ENCODE results near the gene DISP3. TPM values are rescaled to one million over a fixed set of nuclear protein-coding genes. Genes with fewer than 3 reads are reported as not detected.

DISP3 gene
- polyA plus RNA-seq, 3 donors: 0.01 TPM; not detected in 2

DNA sequence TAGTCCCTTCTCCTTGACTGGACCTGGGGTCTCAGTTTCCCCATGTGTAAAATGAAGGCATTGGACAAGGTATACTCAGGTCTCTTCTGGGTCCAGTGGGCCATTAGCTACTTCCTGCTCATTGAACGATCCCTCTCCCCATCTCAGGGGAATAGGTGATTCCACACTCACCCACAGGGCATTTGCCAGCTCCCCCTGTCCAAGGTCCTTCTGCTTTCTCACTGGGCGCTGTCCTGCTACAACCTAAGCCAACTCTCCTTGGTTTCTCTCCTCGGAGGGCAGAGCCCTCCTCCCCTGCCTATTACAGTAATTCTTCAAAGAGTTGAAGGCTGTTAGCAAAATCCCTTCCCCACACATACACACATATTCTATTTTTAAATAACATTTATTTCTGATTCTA, 16.6 kb downstream of the DISP3 start:
- H3K27me3 Mint-ChIP-seq (ENCODE audit: low read depth in 3 of 3): peaks cover 4 to 16% (median 11%) of the 10 kb centered on the region in 3 donors
- no peak overlapping the region for H3K27ac Mint-ChIP-seq
- no peak overlapping the region for H3K4me2 ChIP-seq (replicated peaks; ENCODE audit: extremely low read depth, low read length, poor library complexity, severe bottlenecking)
- H3K36me3 ChIP-seq (replicated peaks in 1 of 2; ENCODE audit: control insufficient read depth in 1 of 2, insufficient read depth in 2 of 2, low read length in 2 of 2): no peaks in the 10 kb centered on the region
- H3K79me2 ChIP-seq (ENCODE audit: insufficient read depth, low read length): no peaks in the 10 kb centered on the region
- no peak overlapping the region for H2AFZ ChIP-seq (ENCODE audit: insufficient read depth, low read depth, low read length, poor library complexity, severe bottlenecking)
- H4K20me1 ChIP-seq (ENCODE audit: insufficient read depth, low read length): no peaks in the 10 kb centered on the region
- no peak for DNase-seq
- H3K27me3 ChIP-seq (ENCODE audit: control insufficient read depth in 2 of 2, insufficient read depth in 2 of 2, low read length in 2 of 2): peaks cover 0 to 4% of the 10 kb centered on the region in 2 donors
- no peaks in the 10 kb centered on the region for H3K36me3 Mint-ChIP-seq
- no peak overlapping the region for H3K9ac ChIP-seq (ENCODE audit: insufficient read depth, low read length, poor library complexity, severe bottlenecking)
- no peak overlapping the region for H3K27ac ChIP-seq (ENCODE audit: low read depth in 1 of 2, low read length in 2 of 2)
- no peaks in the 10 kb centered on the region for H3K4me1 ChIP-seq (ENCODE audit: control insufficient read depth in 1 of 2, insufficient read depth in 2 of 2, low read length in 2 of 2)
- H3K4me3 Mint-ChIP-seq: no peak overlapping the region
- TF ChIP-seq, protein P1, sequence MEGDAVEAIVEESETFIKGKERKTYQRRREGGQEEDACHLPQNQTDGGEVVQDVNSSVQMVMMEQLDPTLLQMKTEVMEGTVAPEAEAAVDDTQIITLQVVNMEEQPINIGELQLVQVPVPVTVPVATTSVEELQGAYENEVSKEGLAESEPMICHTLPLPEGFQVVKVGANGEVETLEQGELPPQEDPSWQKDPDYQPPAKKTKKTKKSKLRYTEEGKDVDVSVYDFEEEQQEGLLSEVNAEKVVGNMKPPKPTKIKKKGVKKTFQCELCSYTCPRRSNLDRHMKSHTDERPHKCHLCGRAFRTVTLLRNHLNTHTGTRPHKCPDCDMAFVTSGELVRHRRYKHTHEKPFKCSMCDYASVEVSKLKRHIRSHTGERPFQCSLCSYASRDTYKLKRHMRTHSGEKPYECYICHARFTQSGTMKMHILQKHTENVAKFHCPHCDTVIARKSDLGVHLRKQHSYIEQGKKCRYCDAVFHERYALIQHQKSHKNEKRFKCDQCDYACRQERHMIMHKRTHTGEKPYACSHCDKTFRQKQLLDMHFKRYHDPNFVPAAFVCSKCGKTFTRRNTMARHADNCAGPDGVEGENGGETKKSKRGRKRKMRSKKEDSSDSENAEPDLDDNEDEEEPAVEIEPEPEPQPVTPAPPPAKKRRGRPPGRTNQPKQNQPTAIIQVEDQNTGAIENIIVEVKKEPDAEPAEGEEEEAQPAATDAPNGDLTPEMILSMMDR (IDR thresholded peaks at IDR 0.05): no peak
- intact Hi-C loops (cut with micrococcal nuclease): no loop called here
- H3K4me1 Mint-ChIP-seq: no peaks in the 10 kb centered on the region
- WGBS (ENCODE audit: insufficient coverage): 73% methylated on average over 2 of the region's 3 CpGs
- peaks cover 0 to 8% (median 0%) of the 10 kb centered on the region in 7 donors for H3K9me3 Mint-ChIP-seq
- H3K4me3 ChIP-seq (replicated peaks in 1 of 3; ENCODE audit: low read depth in 2 of 3, low read length in 3 of 3): no peak overlapping the region
- no peaks in the 10 kb centered on the region for H3K9me3 ChIP-seq (replicated peaks in 1 of 2; ENCODE audit: control insufficient read depth in 1 of 2, insufficient read depth in 1 of 2, low read length in 2 of 2)

DNA sequence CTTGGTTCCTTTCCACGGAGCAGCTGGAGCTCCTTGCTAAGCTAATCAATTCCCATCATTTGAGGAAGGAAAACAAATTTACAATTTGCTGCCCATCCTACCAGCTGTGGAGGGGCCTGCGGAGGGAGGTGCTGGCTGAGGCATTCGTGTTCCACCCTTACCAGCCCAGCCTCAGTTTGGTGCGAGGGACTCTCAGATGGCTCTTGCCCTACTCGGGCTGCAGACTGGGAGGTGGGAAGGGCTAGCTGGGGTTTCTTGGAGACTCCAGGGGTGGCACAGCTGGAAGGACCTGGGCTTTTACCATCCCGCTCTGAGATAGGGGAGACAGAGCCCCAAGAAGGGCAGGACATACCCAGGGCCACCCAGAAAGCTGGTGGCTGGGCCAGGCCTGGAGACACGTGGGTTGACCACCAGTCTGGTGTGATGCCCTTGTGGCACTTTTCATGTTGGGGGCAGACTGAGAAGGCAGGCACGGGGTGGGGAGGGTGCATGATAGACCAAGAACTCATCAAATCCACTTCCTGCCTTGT, 17.7 kb downstream of the DISP3 start:
- Histone ChIP-seq H4K20me1 (ENCODE audit: insufficient read depth, low read length) (no peaks in the 10 kb centered on the region), H3K27me3 (ENCODE audit: control insufficient read depth in 2 of 2, insufficient read depth in 2 of 2, low read length in 2 of 2) (peaks cover 0 to 13% of the 10 kb centered on the region in 2 donors), H3K4me2 (replicated peaks; ENCODE audit: extremely low read depth, low read length, poor library complexity, severe bottlenecking) (no peak overlapping the region), H3K27ac (ENCODE audit: low read depth in 1 of 2, low read length in 2 of 2) (no peak overlapping the region), H3K36me3 (replicated peaks in 1 of 2; ENCODE audit: control insufficient read depth in 1 of 2, insufficient read depth in 2 of 2, low read length in 2 of 2) (no peaks in the 10 kb centered on the region), H3K4me3 (replicated peaks in 1 of 3; ENCODE audit: low read depth in 2 of 3, low read length in 3 of 3) (no peak overlapping the region), H3K9me3 (replicated peaks in 1 of 2; ENCODE audit: control insufficient read depth in 1 of 2, insufficient read depth in 1 of 2, low read length in 2 of 2) (peaks cover 5 to 9% of the 10 kb centered on the region in 2 donors), H3K9ac (ENCODE audit: insufficient read depth, low read length, poor library complexity, severe bottlenecking) (no peak overlapping the region), H2AFZ (ENCODE audit: insufficient read depth, low read depth, low read length, poor library complexity, severe bottlenecking) (no peak overlapping the region), H3K4me1 (ENCODE audit: control insufficient read depth in 1 of 2, insufficient read depth in 2 of 2, low read length in 2 of 2) (no peaks in the 10 kb centered on the region), H3K79me2 (ENCODE audit: insufficient read depth, low read length) (no peaks in the 10 kb centered on the region)
- TF ChIP-seq, protein P1 (IDR thresholded peaks at IDR 0.05): no peak
- H3K4me1 Mint-ChIP-seq: no peaks in the 10 kb centered on the region
- H3K36me3 Mint-ChIP-seq: no peaks in the 10 kb centered on the region
- H3K4me3 Mint-ChIP-seq: no peak overlapping the region
- no peak for DNase-seq
- H3K27me3 Mint-ChIP-seq (ENCODE audit: low read depth in 3 of 3): peaks cover 4 to 21% (median 19%) of the 10 kb centered on the region in 3 donors
- no peak overlapping the region for H3K27ac Mint-ChIP-seq
- H3K9me3 Mint-ChIP-seq: peaks cover under 1 to 14% (median 8%) of the 10 kb centered on the region in 7 donors
- intact Hi-C loops (cut with micrococcal nuclease): no loop called here
- WGBS (ENCODE audit: insufficient coverage): 61% methylated on average over 3 of the region's 8 CpGs
